Keratinocyte (primary cell): Measurements from ENCODE around the gene HAUS8. TPM values are rescaled to one million over a fixed set of nuclear protein-coding genes. Genes with fewer than 3 reads are reported as not detected.

Source experiments
- DNase-seq: peaks from one replicate; pipeline ENCODE4 v3.0.0-alpha.2; 2011; ENCODE audit warnings: low read depth, missing footprints, low spot score
- FAIRE-seq: peaks from 2 replicates; lab custom pipeline; 2011; peaks lifted over from hg19 to GRCh38; lab: Jason Lieb, UNC
- H2AFZ ChIP-seq: 2 replicates; pipeline ENCODE4 v1.6.0; 2012; ENCODE audit warnings: low read length, control low read depth, inconsistent platforms; ENCODE audit not compliant: control insufficient read depth
- H3K27ac ChIP-seq: 2 replicates; pipeline ENCODE4 v1.5.1; 2011; ENCODE audit warnings: low read length; ENCODE audit not compliant: control insufficient read depth, insufficient read depth
- H3K27me3 ChIP-seq: 3 replicates; pipeline ENCODE4 v1.6.0; 2011; ENCODE audit warnings: low read length; ENCODE audit not compliant: control insufficient read depth, insufficient read depth; ENCODE audit errors: extremely low read depth
- H3K36me3 ChIP-seq, 2 experiments: 2 replicates in 1 of 2; 3 replicates in 1 of 2; pipeline ENCODE4 v1.5.1; 2011; ENCODE audit warnings: low read length in 2 of 2, mild to moderate bottlenecking in 1 of 2; ENCODE audit not compliant: control insufficient read depth in 2 of 2, insufficient read depth in 2 of 2; ENCODE audit errors: extremely low read depth in 1 of 2
- H3K4me1 ChIP-seq: 3 replicates; pipeline ENCODE4 v1.5.1; 2011; ENCODE audit warnings: low read length; ENCODE audit not compliant: control insufficient read depth, insufficient read depth; ENCODE audit errors: extremely low read depth
- H3K4me2 ChIP-seq: 3 replicates; pipeline ENCODE4 v1.6.0; 2011; ENCODE audit warnings: low read depth, low read length; ENCODE audit not compliant: control insufficient read depth, insufficient read depth; ENCODE audit errors: extremely low read depth
- H3K4me3 ChIP-seq, 3 experiments: fragments of 200-600 bp in 1 of 3; sonication (generic) in 1 of 3; 2 replicates in 2 of 3; 3 replicates in 1 of 3; pipeline ENCODE4 v1.5.1; 2011 to 2016; ENCODE audit warnings: low read length in 3 of 3, mild to moderate bottlenecking in 3 of 3, control low read depth in 2 of 3, inconsistent platforms in 1 of 3, low read depth in 1 of 3, mixed read lengths in 1 of 3, mixed run types in 1 of 3, moderate library complexity in 1 of 3; ENCODE audit not compliant: control insufficient read depth in 2 of 3, insufficient read depth in 2 of 3; ENCODE audit errors: extremely low read depth in 1 of 3
- H3K79me2 ChIP-seq: 2 replicates; pipeline ENCODE4 v1.6.0; 2012; ENCODE audit warnings: low read length; ENCODE audit not compliant: control insufficient read depth, insufficient read depth
- H3K9ac ChIP-seq: 3 replicates; pipeline ENCODE4 v1.6.0; 2011; ENCODE audit warnings: low read length; ENCODE audit not compliant: control insufficient read depth, insufficient read depth; ENCODE audit errors: extremely low read depth
- H3K9me1 ChIP-seq: 3 replicates; pipeline ENCODE4 v1.6.0; 2011; ENCODE audit warnings: low read length; ENCODE audit not compliant: control insufficient read depth, insufficient read depth; ENCODE audit errors: extremely low read depth
- H3K9me3 ChIP-seq: 2 replicates; pipeline ENCODE4 v1.5.1; 2012; ENCODE audit warnings: low read depth, low read length; ENCODE audit not compliant: control insufficient read depth
- H4K20me1 ChIP-seq: 3 replicates; pipeline ENCODE4 v1.6.0; 2011; ENCODE audit warnings: low read length; ENCODE audit not compliant: control insufficient read depth, insufficient read depth; ENCODE audit errors: extremely low read depth
- CTCF ChIP-seq, 3 experiments: IDR thresholded peaks in 1 of 3; conservative IDR thresholded peaks in 1 of 3; optimal IDR thresholded peaks in 1 of 3; 2 replicates in 2 of 3; 3 replicates in 1 of 3; pipeline versions ENCODE3 to v1.5.1; 2011; ENCODE audit warnings: low read length in 3 of 3, mild to moderate bottlenecking in 3 of 3, moderate library complexity in 2 of 3, control low read depth in 1 of 3, inconsistent platforms in 1 of 3; ENCODE audit not compliant: insufficient read depth in 2 of 3; ENCODE audit errors: extremely low read depth in 1 of 3
- EZH2 ChIP-seq: IDR thresholded peaks from one replicate; pipeline ENCODE4 v1.6.1; 2012; ENCODE audit warnings: inconsistent platforms, mild to moderate bottlenecking, low read length, moderate library complexity
- dilution Hi-C: fragments of 300-500 bp; cut with MboI; formaldehyde crosslinking; loops from one replicate; pipeline ENCODE4 v1.7.0; 2020; ENCODE audit warnings: low sequenced_read_pairs; ENCODE audit not compliant: extremely low pct_ligation_motif_present
- polyA plus RNA-seq, 5 experiments: library from polyadenylated mRNA; depleted of rRNA in 3 of 5; stranded (reverse) in 3 of 5; stranded (forward) in 1 of 5; unstranded in 1 of 5; fragments of >200 nt; gene quantifications; 1 replicate in 1 of 5; 2 replicates in 3 of 5; 3 replicates in 1 of 5; pipeline versions ENCODE4 v1.2.1 to v1.2.3, GENCODE V29; 2011 to 2012; ENCODE audit warnings: missing spikeins in 2 of 5, low read depth in 1 of 5, low replicate concordance in 1 of 5

HAUS8 gene
- polyA plus RNA-seq, 1 donor (not counting 4 experiments of a cell fraction or from before 2014, with no cell fraction given), result 8.1 TPM

DNA sequence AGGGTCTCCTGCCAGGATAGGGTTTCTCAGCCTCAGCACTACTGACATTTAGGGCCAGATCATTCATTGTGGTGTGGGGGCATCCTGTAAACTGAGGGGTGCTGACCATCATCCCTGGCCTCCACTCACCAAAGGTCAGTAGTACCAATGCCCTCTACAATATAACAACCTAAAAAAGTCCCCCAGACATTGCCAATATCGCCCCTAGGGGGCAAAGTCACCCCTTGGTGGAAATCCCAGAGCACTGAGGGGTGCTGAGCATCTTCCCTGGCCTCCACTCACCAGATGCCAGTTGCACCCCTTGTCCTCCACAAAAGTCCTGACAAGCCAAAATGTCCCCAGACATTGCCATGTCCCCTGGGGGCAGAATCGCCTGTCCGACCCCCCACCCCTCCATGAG, 70.3 kb downstream of the HAUS8 start:
- H3K9me3 ChIP-seq, result no peaks in the 10 kb centered on the region
- DNase-seq, result no peak
- no peak overlapping the region for H3K27ac ChIP-seq
- H3K4me3 ChIP-seq, result no peak overlapping the region
- TF ChIP-seq EZH2 (no peak), CTCF (optimal IDR thresholded peaks at IDR 0.05 in 1 of 3, IDR thresholded peaks at IDR 0.05 in 1 of 3, conservative IDR thresholded peaks at IDR 0.05 in 1 of 3; ENCODE audit: extremely low read depth in 1 of 3, insufficient read depth in 2 of 3, low read length in 3 of 3) (no peak)
- dilution Hi-C loops, result no loop called here
- H3K9ac ChIP-seq, result no peak overlapping the region
- no peaks in the 10 kb centered on the region for H4K20me1 ChIP-seq
- no peak overlapping the region for H3K4me2 ChIP-seq
- H3K27me3 ChIP-seq, result peaks cover 4% of the 10 kb centered on the region
- no peaks in the 10 kb centered on the region for H3K4me1 ChIP-seq
- no peak overlapping the region for H2AFZ ChIP-seq
- no peaks in the 10 kb centered on the region for H3K9me1 ChIP-seq
- no peaks in the 10 kb centered on the region for H3K79me2 ChIP-seq
- H3K36me3 ChIP-seq, result no peaks in the 10 kb centered on the region
- FAIRE-seq, result no peak

GRCh38 chr19:17004386-17004785, 70.9 kb downstream of the HAUS8 start:
- Histone ChIP-seq H3K4me3 (no peak overlapping the region), H3K27me3 (peaks cover 4% of the 10 kb centered on the region), H3K36me3 (no peaks in the 10 kb centered on the region), H3K9me1 (no peaks in the 10 kb centered on the region), H3K79me2 (no peaks in the 10 kb centered on the region), H3K4me2 (no peak overlapping the region), H4K20me1 (no peaks in the 10 kb centered on the region), H3K9ac (no peak overlapping the region), H3K4me1 (no peaks in the 10 kb centered on the region), H3K27ac (no peak overlapping the region), H3K9me3 (no peaks in the 10 kb centered on the region), H2AFZ (no peak overlapping the region)
- TF ChIP-seq CTCF (optimal IDR thresholded peaks at IDR 0.05 in 1 of 3, IDR thresholded peaks at IDR 0.05 in 1 of 3, conservative IDR thresholded peaks at IDR 0.05 in 1 of 3; ENCODE audit: extremely low read depth in 1 of 3, insufficient read depth in 2 of 3, low read length in 3 of 3), result no peak
- TF ChIP-seq EZH2, result no peak
- dilution Hi-C loops, result no loop called here
- no peak for DNase-seq
- FAIRE-seq, result no peak
